Upper lobe of left lung (tissue), 6 donors: ENCODE results near the gene STX8. TPM values are rescaled to one million over a fixed set of nuclear protein-coding genes. Genes with fewer than 3 reads are reported as not detected.

Experiments used
- ATAC-seq, 2 donors: fragments of 200-7000 bp; cut with Tn5 transposase; one replicate each; pipeline ENCODE4 v1.9.1; 2022; ENCODE audit warnings: mild to moderate bottlenecking in 2 of 2, moderate library complexity in 2 of 2; ENCODE audit not compliant: low FRiP score in 2 of 2
- DNase-seq, 2 donors: peaks; one replicate each; pipeline ENCODE4 v3.0.0-alpha.2; 2019 to 2020
- H3K27ac ChIP-seq, 4 donors: fragments of 200-600 bp; sonication (generic); one replicate each; pipeline ENCODE4 v1.5.1; 2016 to 2019
- H3K27me3 ChIP-seq, 4 donors: fragments of 200-600 bp; sonication (generic); one replicate each; pipeline ENCODE4 v1.5.1; 2017 to 2019
- H3K36me3 ChIP-seq, 4 donors: fragments of 200-600 bp; sonication (generic); one replicate each; pipeline ENCODE4 v1.5.1; 2016 to 2019
- H3K4me1 ChIP-seq, 4 donors: fragments of 200-600 bp; sonication (generic); one replicate each; pipeline ENCODE4 v1.5.1; 2018 to 2019
- H3K4me3 ChIP-seq, 4 donors: fragments of 200-600 bp; sonication (generic); one replicate each; pipeline ENCODE4 v1.5.1; 2017 to 2019; ENCODE audit warnings: mild to moderate bottlenecking in 2 of 4, moderate library complexity in 1 of 4
- H3K9me3 ChIP-seq, 4 donors: fragments of 200-600 bp; sonication (generic); one replicate each; pipeline ENCODE4 v1.5.1; 2018 to 2019
- EP300 ChIP-seq, 4 donors: sonication (generic); formaldehyde crosslinking; IDR thresholded peaks; one replicate each; pipeline ENCODE4 v1.5.1; 2017; ENCODE audit warnings: antibody characterized with exemption in 4 of 4, control low read depth in 2 of 4
- POLR2A ChIP-seq, 4 donors: fragments of 450-650 bp; IDR thresholded peaks; one replicate each; pipeline ENCODE4 v1.5.1; 2016 to 2017; ENCODE audit warnings: antibody characterized with exemption in 4 of 4, mild to moderate bottlenecking in 2 of 4
- POLR2AphosphoS5 ChIP-seq, 2 donors: sonication (generic); formaldehyde crosslinking; IDR thresholded peaks; one replicate each; pipeline ENCODE4 v1.5.1; 2017; ENCODE audit warnings: antibody characterized with exemption in 2 of 2
- WGBS, 2 donors: methylation state at CpG; one replicate each; pipeline ENCODE4 v1.1.5; 2017 to 2018; 5-methylcytosine and 5-hydroxymethylcytosine counted together
- total RNA-seq, 6 donors: library from RNA; depleted of rRNA in 4 of 6; stranded (reverse); fragments of >200 nt in 4 of 6; gene quantifications; one replicate each; pipeline versions ENCODE4 v1.1.0 to v1.2.1, GENCODE V29; 2016 to 2021
- TF ChIP-seq, protein P1 (sequence below), 6 experiments: fragments of 450-650 bp in 4 of 6; fragments of 200-600 bp in 2 of 6; sonication (generic) in 2 of 6; IDR thresholded peaks; one replicate each; pipeline ENCODE4 v1.5.1; 2016 to 2019; ENCODE audit warnings: antibody characterized with exemption in 6 of 6
- donor health status: DM: no; HTN: no; CAD: no; lungs with moderate emphysema.
- donor health status: DM: no; HTN: yes; CAD: no; lungs with severe emphysema.

The STX8 gene
- total RNA-seq, 6 donors from 2014 or later: 39.2 to 138 (median 52.3) TPM

DNA sequence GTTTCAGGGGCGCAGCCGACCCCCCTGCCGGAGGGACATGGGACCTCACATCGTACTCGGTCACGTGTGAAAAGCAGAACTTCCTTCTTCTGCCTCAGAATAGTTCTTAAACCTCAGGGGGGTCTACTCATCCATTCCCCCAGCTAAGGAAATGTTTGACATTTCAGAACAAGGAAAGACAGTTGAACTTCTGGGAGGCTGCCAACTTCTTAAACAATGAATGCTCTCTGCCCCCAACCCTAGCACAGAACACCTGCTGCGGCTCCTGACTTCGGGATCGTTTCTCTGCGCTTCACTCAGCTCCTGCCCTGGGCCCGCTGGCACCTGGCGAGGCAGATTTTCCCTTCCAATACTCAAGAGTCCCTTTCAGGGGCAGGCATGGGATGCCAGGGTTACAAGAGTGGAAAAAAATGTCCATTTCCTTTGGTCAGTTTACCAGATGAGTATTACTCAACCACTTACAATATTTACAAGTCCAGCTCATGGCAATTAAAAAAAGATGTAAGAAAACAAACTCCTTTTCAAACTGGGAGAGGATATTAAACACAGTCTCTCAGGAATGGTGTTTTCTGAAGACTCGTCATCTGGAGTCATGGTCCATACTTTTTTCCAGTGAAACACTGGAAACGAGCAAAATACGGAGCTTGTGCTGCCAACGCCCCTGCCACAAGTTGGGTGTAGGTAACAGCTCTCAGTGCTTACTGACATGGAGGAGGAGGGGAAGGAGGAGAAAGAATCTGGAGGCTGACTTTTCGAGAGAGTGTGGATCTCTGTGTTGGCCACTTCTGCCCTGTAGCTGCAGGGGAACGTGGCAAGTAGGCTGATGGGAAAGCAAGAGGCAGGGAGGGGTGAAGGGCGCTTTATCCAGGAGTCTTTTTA, 318.6 kb downstream of the STX8 start:
- H3K4me3 ChIP-seq: no peak overlapping the region
- H3K27ac ChIP-seq: no peak overlapping the region
- 41 to 48% methylated on average over 13 to 19 of the region's 19 CpGs for WGBS, 2 donors
- H3K4me1 ChIP-seq: peaks cover 9 to 23% (median 11%) of the 10 kb centered on the region in 4 donors
- no peaks in the 10 kb centered on the region for H3K27me3 ChIP-seq
- DNase-seq (no peak), ATAC-seq (no peak)
- H3K9me3 ChIP-seq: no peaks in the 10 kb centered on the region
- no peaks in the 10 kb centered on the region for H3K36me3 ChIP-seq
- TF ChIP-seq, protein P1, sequence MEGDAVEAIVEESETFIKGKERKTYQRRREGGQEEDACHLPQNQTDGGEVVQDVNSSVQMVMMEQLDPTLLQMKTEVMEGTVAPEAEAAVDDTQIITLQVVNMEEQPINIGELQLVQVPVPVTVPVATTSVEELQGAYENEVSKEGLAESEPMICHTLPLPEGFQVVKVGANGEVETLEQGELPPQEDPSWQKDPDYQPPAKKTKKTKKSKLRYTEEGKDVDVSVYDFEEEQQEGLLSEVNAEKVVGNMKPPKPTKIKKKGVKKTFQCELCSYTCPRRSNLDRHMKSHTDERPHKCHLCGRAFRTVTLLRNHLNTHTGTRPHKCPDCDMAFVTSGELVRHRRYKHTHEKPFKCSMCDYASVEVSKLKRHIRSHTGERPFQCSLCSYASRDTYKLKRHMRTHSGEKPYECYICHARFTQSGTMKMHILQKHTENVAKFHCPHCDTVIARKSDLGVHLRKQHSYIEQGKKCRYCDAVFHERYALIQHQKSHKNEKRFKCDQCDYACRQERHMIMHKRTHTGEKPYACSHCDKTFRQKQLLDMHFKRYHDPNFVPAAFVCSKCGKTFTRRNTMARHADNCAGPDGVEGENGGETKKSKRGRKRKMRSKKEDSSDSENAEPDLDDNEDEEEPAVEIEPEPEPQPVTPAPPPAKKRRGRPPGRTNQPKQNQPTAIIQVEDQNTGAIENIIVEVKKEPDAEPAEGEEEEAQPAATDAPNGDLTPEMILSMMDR (IDR thresholded peaks at IDR 0.05): no peak
- TF ChIP-seq POLR2AphosphoS5 (IDR thresholded peaks at IDR 0.05) (no peak), EP300 (IDR thresholded peaks at IDR 0.05) (no peak), POLR2A (IDR thresholded peaks at IDR 0.05) (no peak)

DNA sequence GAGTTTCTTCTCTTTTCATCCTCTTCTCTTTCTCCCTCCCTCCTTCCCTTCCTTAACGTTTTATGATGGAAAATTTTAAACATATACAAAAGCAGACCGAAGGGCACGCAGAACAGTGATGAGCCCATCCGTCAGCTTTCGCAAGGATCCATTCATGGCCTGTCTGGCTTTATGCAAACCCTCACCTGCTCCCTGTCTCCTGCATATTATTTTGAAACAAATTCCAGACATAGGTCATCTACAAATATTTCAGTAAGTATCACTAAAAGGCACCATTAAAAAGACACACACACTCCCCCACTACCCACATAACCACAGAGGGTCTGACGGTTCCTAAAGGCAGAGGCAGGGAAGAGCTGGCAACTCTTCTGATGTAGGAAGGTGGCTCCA, 319.3 kb downstream of the STX8 start:
- H3K4me3 ChIP-seq: no peak overlapping the region
- TF ChIP-seq EP300 (IDR thresholded peaks at IDR 0.05): no peak
- TF ChIP-seq POLR2AphosphoS5 (IDR thresholded peaks at IDR 0.05): no peak
- TF ChIP-seq, protein P1 (IDR thresholded peaks at IDR 0.05): no peak
- WGBS, 2 donors: 71 to 87% methylated on average over 5 to 6 of the region's 6 CpGs
- no peaks in the 10 kb centered on the region for H3K27me3 ChIP-seq
- DNase-seq: no peak
- ATAC-seq: no peak
- no peaks in the 10 kb centered on the region for H3K36me3 ChIP-seq
- no peaks in the 10 kb centered on the region for H3K9me3 ChIP-seq
- no peak overlapping the region for H3K27ac ChIP-seq
- H3K4me1 ChIP-seq: peaks cover 9 to 23% (median 11%) of the 10 kb centered on the region in 4 donors

DNA sequence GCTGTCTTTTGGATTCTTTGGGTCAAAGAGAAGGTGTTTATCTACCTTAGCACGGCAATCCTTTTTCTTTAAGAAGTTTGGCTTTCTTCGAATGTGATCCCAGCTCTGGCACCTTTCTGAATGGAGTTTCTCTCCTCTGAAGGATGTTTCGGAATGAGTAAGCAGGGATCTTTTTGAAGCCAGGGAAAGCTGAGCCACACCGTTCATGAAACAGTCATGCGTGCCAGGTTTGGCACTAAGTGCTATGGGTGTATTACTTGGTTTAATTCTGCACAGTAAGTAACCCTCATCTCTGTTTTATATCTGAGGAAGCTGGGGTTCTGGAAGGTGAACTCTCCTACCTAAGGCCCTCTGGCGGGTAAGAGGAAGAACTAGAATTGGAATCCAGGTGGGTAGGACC, 319.8 kb downstream of the STX8 start:
- Histone ChIP-seq H3K9me3 (no peaks in the 10 kb centered on the region), H3K4me1 (peaks cover 9 to 22% (median 13%) of the 10 kb centered on the region in 4 donors), H3K27ac (no peak overlapping the region), H3K4me3 (no peak overlapping the region), H3K36me3 (no peaks in the 10 kb centered on the region), H3K27me3 (no peaks in the 10 kb centered on the region)
- 71 to 83% methylated on average over 6 of the region's 6 CpGs for WGBS, 2 donors
- no peak for ATAC-seq
- TF ChIP-seq POLR2A (IDR thresholded peaks at IDR 0.05): no peak
- no peak for TF ChIP-seq POLR2AphosphoS5 (IDR thresholded peaks at IDR 0.05)
- TF ChIP-seq, protein P1 (IDR thresholded peaks at IDR 0.05): no peak
- TF ChIP-seq EP300 (IDR thresholded peaks at IDR 0.05): no peak
- no peak for DNase-seq

DNA sequence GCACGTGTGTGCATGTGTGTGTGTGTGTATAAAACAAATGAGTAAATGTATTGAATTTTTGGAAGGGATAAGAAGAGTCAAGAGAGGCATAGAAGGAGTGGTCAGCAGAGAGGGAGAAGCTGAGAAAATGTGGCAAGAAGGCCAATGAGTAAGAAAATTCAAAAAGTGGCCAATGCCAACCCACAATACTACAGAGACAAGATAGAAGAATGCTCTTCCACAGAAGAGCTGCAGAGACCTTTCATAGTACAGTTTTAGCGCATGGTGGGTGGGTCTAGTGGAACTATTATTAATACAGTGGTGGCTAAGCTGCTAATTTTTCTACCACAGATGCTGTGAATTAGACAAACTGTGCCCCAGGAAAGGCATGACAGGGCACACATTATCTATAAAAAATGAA, 320.8 kb downstream of the STX8 start:
- H3K27me3 ChIP-seq: no peaks in the 10 kb centered on the region
- H3K4me1 ChIP-seq: peaks cover 9 to 22% (median 14%) of the 10 kb centered on the region in 4 donors
- no peak overlapping the region for H3K4me3 ChIP-seq
- no peak overlapping the region for H3K27ac ChIP-seq
- no peak for TF ChIP-seq POLR2AphosphoS5 (IDR thresholded peaks at IDR 0.05)
- no peak for TF ChIP-seq POLR2A (IDR thresholded peaks at IDR 0.05)
- TF ChIP-seq, protein P1 (IDR thresholded peaks at IDR 0.05): no peak
- no peak for TF ChIP-seq EP300 (IDR thresholded peaks at IDR 0.05)
- WGBS, 2 donors: 45 to 95% methylated on average over 2 of the region's 2 CpGs
- ATAC-seq (no peak), DNase-seq (no peak)
- H3K9me3 ChIP-seq: no peaks in the 10 kb centered on the region
- peaks cover 0 to 3% (median 1%) of the 10 kb centered on the region in 4 donors for H3K36me3 ChIP-seq
